ENCODE results near the gene GPC3. TPM values are rescaled to one million over a fixed set of nuclear protein-coding genes. Genes with fewer than 3 reads are reported as not detected.
"Not testable (repeated sequence)": the region's sequence is repeated elsewhere in the genome, so short reads cannot be mapped to it uniquely, and the experiment has no call there.

Gene GPC3
- total RNA-seq, 2 donors from 2014 or later = 1.9 to 2.0 TPM

DNA sequence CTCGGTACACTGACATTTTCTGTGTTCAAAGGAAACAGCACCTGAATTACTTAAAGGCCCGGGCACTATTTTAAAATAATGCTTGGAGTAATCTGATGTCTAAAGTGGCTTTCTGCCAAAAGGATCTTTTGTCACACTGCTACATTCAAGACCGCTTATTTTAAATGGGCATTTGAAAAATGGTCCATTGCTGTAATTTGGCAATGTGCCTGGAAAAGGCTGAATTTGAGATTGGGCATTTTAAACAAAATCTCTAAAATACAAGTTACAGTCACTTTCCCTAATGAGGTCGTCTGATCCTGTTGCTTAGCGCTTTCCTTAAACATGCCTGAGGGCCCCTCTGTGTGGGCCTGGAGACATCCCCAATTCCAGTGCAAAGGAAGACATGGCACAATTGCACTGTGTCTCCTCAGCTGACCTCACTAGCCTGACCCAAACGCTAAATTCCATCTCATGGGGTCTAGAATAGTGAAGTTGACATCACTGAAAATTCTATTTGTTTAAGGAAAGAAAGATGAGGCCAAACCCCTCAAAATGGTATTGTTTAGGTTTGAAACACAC, 214.2 kb downstream of the GPC3 start:
- Histone ChIP-seq H3K9ac (ENCODE audit: low read depth in 2 of 2, low read length in 2 of 2) (no peak overlapping the region), H3K36me3 (no peaks in the 10 kb centered on the region), H3K4me3 (no peak overlapping the region), H3K27ac (no peak overlapping the region), H3K9me3 (no peaks in the 10 kb centered on the region), H3K4me1 (no peaks in the 10 kb centered on the region), H3K27me3 (no peaks in the 10 kb centered on the region)
- TF ChIP-seq, protein P1, sequence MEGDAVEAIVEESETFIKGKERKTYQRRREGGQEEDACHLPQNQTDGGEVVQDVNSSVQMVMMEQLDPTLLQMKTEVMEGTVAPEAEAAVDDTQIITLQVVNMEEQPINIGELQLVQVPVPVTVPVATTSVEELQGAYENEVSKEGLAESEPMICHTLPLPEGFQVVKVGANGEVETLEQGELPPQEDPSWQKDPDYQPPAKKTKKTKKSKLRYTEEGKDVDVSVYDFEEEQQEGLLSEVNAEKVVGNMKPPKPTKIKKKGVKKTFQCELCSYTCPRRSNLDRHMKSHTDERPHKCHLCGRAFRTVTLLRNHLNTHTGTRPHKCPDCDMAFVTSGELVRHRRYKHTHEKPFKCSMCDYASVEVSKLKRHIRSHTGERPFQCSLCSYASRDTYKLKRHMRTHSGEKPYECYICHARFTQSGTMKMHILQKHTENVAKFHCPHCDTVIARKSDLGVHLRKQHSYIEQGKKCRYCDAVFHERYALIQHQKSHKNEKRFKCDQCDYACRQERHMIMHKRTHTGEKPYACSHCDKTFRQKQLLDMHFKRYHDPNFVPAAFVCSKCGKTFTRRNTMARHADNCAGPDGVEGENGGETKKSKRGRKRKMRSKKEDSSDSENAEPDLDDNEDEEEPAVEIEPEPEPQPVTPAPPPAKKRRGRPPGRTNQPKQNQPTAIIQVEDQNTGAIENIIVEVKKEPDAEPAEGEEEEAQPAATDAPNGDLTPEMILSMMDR (IDR thresholded peaks at IDR 0.05) = no peak
- DNase-seq = no peak
- intact Hi-C loops (cut with DNase I) = no loop called here

DNA sequence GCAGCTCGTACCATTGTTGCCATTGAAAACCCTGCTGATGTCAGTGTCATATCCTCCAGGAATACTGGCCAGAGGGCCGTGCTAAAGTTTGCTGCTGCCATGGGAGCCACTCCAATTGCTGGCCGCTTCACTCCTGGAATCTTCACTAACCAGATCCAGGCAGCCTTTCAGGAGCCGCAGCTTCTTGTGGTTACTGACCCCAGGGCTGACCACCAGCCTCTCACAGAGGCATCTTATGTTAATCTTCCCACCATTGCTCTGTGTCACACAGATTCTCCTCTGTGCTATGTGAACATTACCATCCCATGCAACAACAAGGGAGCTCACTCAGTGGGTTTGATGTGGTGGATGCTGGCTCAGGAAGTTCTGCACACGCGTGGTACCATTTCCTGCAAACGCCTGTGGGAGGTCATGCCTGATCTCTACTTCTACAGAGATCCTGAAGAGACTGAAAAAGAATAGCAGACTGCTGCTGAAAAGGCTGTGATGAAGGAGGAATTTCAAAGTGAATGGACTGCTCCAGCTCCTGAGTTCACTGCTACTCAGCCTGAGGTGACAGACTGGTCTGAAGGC, 222.3 kb downstream of the GPC3 start:
- intact Hi-C loops (cut with DNase I); H3K9me3 ChIP-seq: not testable (repeated sequence)

DNA sequence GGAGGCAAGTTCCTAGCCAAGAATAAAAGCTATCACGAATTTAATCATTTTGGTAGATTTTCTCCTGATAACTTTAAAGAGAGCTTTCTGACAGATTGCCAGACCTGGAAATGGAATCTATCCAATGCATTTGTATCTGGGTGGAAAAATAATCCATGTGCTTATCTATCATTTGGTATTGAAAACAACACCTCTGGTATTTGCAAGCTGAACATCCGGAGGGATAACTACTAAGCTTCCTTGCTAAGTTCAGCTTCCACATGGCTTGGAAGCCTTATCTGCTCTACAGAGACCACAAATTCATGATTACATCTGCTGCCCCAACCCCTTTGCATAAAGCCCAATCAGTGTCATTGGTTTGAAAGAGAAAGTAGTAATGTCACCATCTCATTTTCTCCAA, 230.7 kb downstream of the GPC3 start:
- Histone ChIP-seq H3K36me3 (no peaks in the 10 kb centered on the region), H3K9ac (ENCODE audit: low read depth in 2 of 2, low read length in 2 of 2) (no peak overlapping the region), H3K9me3 (no peaks in the 10 kb centered on the region), H3K27ac (no peak overlapping the region), H3K4me3 (no peak overlapping the region), H3K4me1 (no peaks in the 10 kb centered on the region), H3K27me3 (no peaks in the 10 kb centered on the region)
- no peak for DNase-seq
- TF ChIP-seq, protein P1 (IDR thresholded peaks at IDR 0.05) = no peak
- intact Hi-C loops (cut with DNase I) = no loop called here

More for the DNA sequence above, 222.3 kb downstream of the GPC3 start:
- not testable (repeated sequence) for H3K4me3 ChIP-seq; DNase-seq; H3K27ac ChIP-seq; H3K36me3 ChIP-seq; H3K27me3 ChIP-seq; H3K9ac ChIP-seq (ENCODE audit: low read depth in 2 of 2, low read length in 2 of 2); H3K4me1 ChIP-seq

DNA sequence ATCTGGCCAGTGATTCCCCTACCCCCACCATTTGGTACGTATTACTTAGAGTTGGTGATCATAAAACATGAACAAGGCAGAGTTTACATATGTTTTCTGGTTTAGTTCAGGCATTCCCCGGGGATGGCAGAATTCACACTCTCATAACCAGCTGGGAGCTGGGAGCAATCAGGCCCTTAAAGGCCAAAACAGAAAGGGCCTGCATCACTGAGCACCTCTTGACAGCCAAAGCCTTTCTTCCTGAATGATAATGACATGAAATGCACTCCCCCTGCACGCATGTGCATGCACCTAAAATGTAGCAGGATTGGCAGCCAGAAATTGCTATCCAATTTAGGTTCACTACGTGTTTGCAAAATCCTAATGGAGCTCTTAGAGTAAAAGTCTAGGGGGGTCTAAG, 235.4 kb downstream of the GPC3 start:
- intact Hi-C loops (cut with DNase I) = no loop called here
- no peak overlapping the region for H3K27ac ChIP-seq

DNA sequence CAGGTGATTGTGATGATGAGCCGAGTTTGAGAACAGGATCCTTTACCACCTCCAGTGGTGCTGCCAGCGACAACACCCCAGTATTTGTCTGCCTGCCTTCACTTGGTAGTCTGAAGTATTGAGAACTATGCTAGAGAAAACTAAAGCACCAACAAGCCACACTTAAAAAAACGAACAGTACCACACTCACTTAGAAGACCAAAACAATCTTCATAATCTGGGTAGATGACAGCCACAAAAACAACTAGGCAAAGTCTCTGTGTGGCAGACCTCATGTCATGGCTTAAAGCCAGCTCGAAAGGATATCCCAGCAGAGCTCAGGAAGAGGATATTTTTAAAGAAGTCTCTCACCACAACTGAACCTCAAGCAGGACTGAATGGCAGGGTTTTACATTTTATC, 236.0 kb downstream of the GPC3 start:
- Histone ChIP-seq H3K4me1 (no peaks in the 10 kb centered on the region), H3K4me3 (no peak overlapping the region), H3K9ac (ENCODE audit: low read depth in 2 of 2, low read length in 2 of 2) (no peak overlapping the region), H3K27me3 (no peaks in the 10 kb centered on the region), H3K36me3 (no peaks in the 10 kb centered on the region), H3K9me3 (no peaks in the 10 kb centered on the region), H3K27ac (no peak overlapping the region)
- TF ChIP-seq, protein P1 (IDR thresholded peaks at IDR 0.05) = no peak
- no peak for DNase-seq
- intact Hi-C loops (cut with DNase I) = no loop called here

More for the DNA sequence above, 235.4 kb downstream of the GPC3 start:
- Histone ChIP-seq H3K27me3 (no peaks in the 10 kb centered on the region), H3K9me3 (no peaks in the 10 kb centered on the region), H3K4me1 (no peaks in the 10 kb centered on the region), H3K36me3 (no peaks in the 10 kb centered on the region), H3K9ac (ENCODE audit: low read depth in 2 of 2, low read length in 2 of 2) (no peak overlapping the region), H3K4me3 (no peak overlapping the region)
- TF ChIP-seq, protein P1 (IDR thresholded peaks at IDR 0.05) = no peak
- no peak for DNase-seq

DNA sequence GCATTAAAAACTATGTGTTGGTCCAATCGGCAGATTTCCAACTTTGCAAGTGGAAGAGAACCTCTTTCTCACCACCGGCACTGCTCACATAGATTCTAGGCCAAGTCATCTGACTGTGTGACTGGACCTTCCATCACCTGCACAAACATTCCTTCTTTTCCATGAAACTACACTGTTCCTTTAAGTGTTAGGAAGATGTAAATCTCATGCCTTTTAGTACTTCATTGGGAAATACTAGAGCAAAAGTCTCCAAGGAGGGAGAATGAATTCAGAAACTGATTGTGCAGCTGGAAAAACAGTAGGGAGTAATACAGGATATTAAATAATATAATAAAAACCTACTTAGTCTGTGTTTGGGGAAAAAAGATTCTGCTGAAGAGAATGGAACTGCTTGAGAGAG, 238.2 kb downstream of the GPC3 start:
- no peaks in the 10 kb centered on the region for H3K27me3 ChIP-seq
- no peaks in the 10 kb centered on the region for H3K9me3 ChIP-seq
- TF ChIP-seq, protein P1 (IDR thresholded peaks at IDR 0.05) = no peak
- no peaks in the 10 kb centered on the region for H3K4me1 ChIP-seq
- no peak overlapping the region for H3K9ac ChIP-seq (ENCODE audit: low read depth in 2 of 2, low read length in 2 of 2)
- no peak for DNase-seq
- no peaks in the 10 kb centered on the region for H3K36me3 ChIP-seq
- H3K4me3 ChIP-seq = no peak overlapping the region
- intact Hi-C loops (cut with DNase I) = no loop called here
- no peak overlapping the region for H3K27ac ChIP-seq
